K562 (cell line): Measurements from ENCODE around the gene PROP1. TPM values are rescaled to one million over a fixed set of nuclear protein-coding genes. Genes with fewer than 3 reads are reported as not detected.
"Not testable (repeated sequence)": the region's sequence is repeated elsewhere in the genome, so short reads cannot be mapped to it uniquely, and the experiment has no call there.

Experiments
- ATAC-seq: fragments of 200-7000 bp; cut with Tn5 transposase; 3 replicates; pipeline ENCODE4 v1.9.1; 2020; ENCODE audit warnings: moderate library complexity
- BruUV-seq: library from RNA; stranded (reverse); fragments of 400-500 nt; replicated peaks from 2 replicates; lab custom pipeline; 2021; lab: Mats Ljungman, UMichigan
- CTCF ChIA-PET: fragments of 300-600 bp; formaldehyde crosslinking; extraction: SDS; loops from one replicate; lab custom pipeline; 2021; ENCODE audit warnings: low intra/inter-chr PET ratio; lab: Yijun Ruan, JAX
- POLR2A ChIA-PET: fragments of 300-600, 350-650 bp; sonication (Branson Sonifier 250); formaldehyde crosslinking; extraction: SDS; loops from one replicate; lab custom pipeline; 2021; ENCODE audit warnings: antibody characterized with exemption, inconsistent platforms; lab: Yijun Ruan, JAX
- DNase-seq, 4 experiments: peaks; one replicate each; pipeline versions ENCODE4 v3.0.0 to v3.0.0-alpha.2; 2011 to 2018; ENCODE audit warnings: low spot score in 3 of 4, mixed read lengths in 3 of 4; ENCODE audit errors: extremely low read depth in 1 of 4
- FAIRE-seq: peaks from 2 replicates; lab custom pipeline; 2011; peaks lifted over from hg19 to GRCh38; lab: Jason Lieb, UNC
- H2AFZ ChIP-seq: 2 replicates; pipeline ENCODE4 v1.6.0; 2011; ENCODE audit warnings: low read depth, low read length, control low read depth, inconsistent platforms
- H3K27ac ChIP-seq: fragments of 200-600 bp; 3 replicates; pipeline ENCODE4 v1.8.0; 2011; ENCODE audit warnings: low read depth, mild to moderate bottlenecking, control low read depth, inconsistent platforms, low read length, moderate library complexity, mixed read lengths; ENCODE audit errors: extremely low read depth
- H3K27me3 ChIP-seq, 2 experiments: fragments of 300-600 bp in 1 of 2; 2 replicates in 1 of 2; 3 replicates in 1 of 2; pipeline versions ENCODE4 v1.6.0 to v1.8.0; 2011; ENCODE audit warnings: inconsistent platforms in 2 of 2, low read length in 2 of 2, mild to moderate bottlenecking in 1 of 2, mixed read lengths in 1 of 2, moderate library complexity in 1 of 2; ENCODE audit not compliant: control insufficient read depth in 2 of 2, insufficient read depth in 2 of 2
- H3K36me3 ChIP-seq: fragments of 300-600 bp; 3 replicates; pipeline ENCODE4 v1.8.0; 2011; ENCODE audit warnings: mild to moderate bottlenecking, low read length, inconsistent platforms; ENCODE audit not compliant: control insufficient read depth, insufficient read depth
- H3K4me1 ChIP-seq, 2 experiments: fragments of 200-600 bp in 1 of 2; replicated peaks in 1 of 2; 2 replicates in 1 of 2; 3 replicates in 1 of 2; pipeline versions ENCODE4 v1.5.1 to v1.8.0; 2011; ENCODE audit warnings: inconsistent platforms in 2 of 2, low read length in 2 of 2, mild to moderate bottlenecking in 1 of 2, mixed read lengths in 1 of 2, moderate library complexity in 1 of 2; ENCODE audit not compliant: control insufficient read depth in 2 of 2, insufficient read depth in 2 of 2
- H3K4me2 ChIP-seq: 2 replicates; pipeline ENCODE4 v1.6.1; 2011; ENCODE audit warnings: low read length, control low read depth, inconsistent platforms, mixed read lengths; ENCODE audit not compliant: insufficient read depth
- H3K4me3 ChIP-seq: fragments of 200-600 bp; sonication (generic), shearing (Covaris generic); 2 replicates; pipeline ENCODE4 v1.5.1; 2016; ENCODE audit warnings: control low read depth, inconsistent platforms
- H3K79me2 ChIP-seq: fragments of 200-600 bp; 3 replicates; pipeline ENCODE4 v1.8.0; 2011; ENCODE audit warnings: low read length, inconsistent platforms; ENCODE audit not compliant: control insufficient read depth, insufficient read depth
- H3K9ac ChIP-seq, 2 experiments: 2 replicates each; pipeline versions ENCODE4 v1.6.0 to v1.6.1; 2011; ENCODE audit warnings: low read depth in 2 of 2, low read length in 2 of 2, control low read depth in 1 of 2, inconsistent platforms in 1 of 2, mild to moderate bottlenecking in 1 of 2, mixed read lengths in 1 of 2; ENCODE audit not compliant: insufficient read depth in 1 of 2
- H3K9me1 ChIP-seq: one replicate; pipeline ENCODE4 v1.6.0; 2011; ENCODE audit warnings: inconsistent platforms, mild to moderate bottlenecking, low read length, moderate library complexity; ENCODE audit not compliant: control insufficient read depth, insufficient read depth
- H3K9me3 ChIP-seq: replicated peaks from 2 replicates; pipeline ENCODE4 v1.5.1; 2011; ENCODE audit warnings: low read depth, low read length, inconsistent platforms; ENCODE audit not compliant: control insufficient read depth, insufficient read depth
- H4K20me1 ChIP-seq: replicated peaks from 2 replicates; pipeline ENCODE4 v1.6.1; 2011; ENCODE audit warnings: low read length, inconsistent platforms, mixed read lengths; ENCODE audit not compliant: control insufficient read depth, insufficient read depth
- CCAR2 ChIP-seq: fragments of 200-400 bp; formaldehyde crosslinking; IDR thresholded peaks from 2 replicates; pipeline ENCODE4 v1.6.1; 2017; ENCODE audit warnings: mild to moderate bottlenecking, low read depth, low read length
- DDX20 ChIP-seq: fragments of 450-650 bp; IDR thresholded peaks from 2 replicates; pipeline ENCODE4 v1.6.1; 2016; ENCODE audit warnings: missing genetic modification characterization, low read depth, mild to moderate bottlenecking, missing compliant biosample characterization, moderate library complexity
- MCM3 ChIP-seq: fragments of 450-650 bp; IDR thresholded peaks from 2 replicates; pipeline ENCODE4 v1.6.1; 2016
- NFATC3 ChIP-seq: fragments of 450-650 bp; IDR thresholded peaks from 2 replicates; pipeline ENCODE4 v1.6.1; 2017; ENCODE audit warnings: mild to moderate bottlenecking
- NFIX ChIP-seq: fragments of 250-450 bp; sonication (Bioruptor Pico); IDR thresholded peaks from 2 replicates; pipeline ENCODE4 v1.4.0; 2020; ENCODE audit warnings: low read depth, mild to moderate bottlenecking, moderate library complexity
- PCBP1 ChIP-seq: fragments of 200-400 bp; formaldehyde crosslinking; IDR thresholded peaks from 2 replicates; pipeline ENCODE4 v1.6.1; 2018; ENCODE audit warnings: mild to moderate bottlenecking, low read depth, low read length; ENCODE audit not compliant: poor library complexity, severe bottlenecking
- SRF ChIP-seq, 2 experiments: fragments of 250-450, 450-650 bp in 1 of 2; sonication (Bioruptor Pico) in 1 of 2; sonication (generic) in 1 of 2; formaldehyde crosslinking; IDR thresholded peaks; 2 replicates each; pipeline versions ENCODE4 v1.5.0 to v1.5.1; 2020 to 2022; ENCODE audit warnings: mild to moderate bottlenecking in 1 of 2, missing genetic modification reagents in 1 of 2
- XRCC5 ChIP-seq: fragments of 200-400 bp; formaldehyde crosslinking; IDR thresholded peaks from 2 replicates; pipeline ENCODE4 v1.6.1; 2017; ENCODE audit warnings: low read depth, mild to moderate bottlenecking, low read length
- ZC3H8 ChIP-seq: fragments of 450-650 bp; IDR thresholded peaks from 2 replicates; pipeline ENCODE4 v1.6.1; 2017
- ZFPM2 ChIP-seq: fragments of 250-450 bp; sonication (Bioruptor Pico); IDR thresholded peaks from 2 replicates; pipeline ENCODE4 v1.5.1; 2022; ENCODE audit warnings: mild to moderate bottlenecking
- ZNF143 ChIP-seq: sonication (generic); formaldehyde crosslinking; IDR thresholded peaks from 2 replicates; pipeline ENCODE4 v1.9.0; 2022; ENCODE audit warnings: mild to moderate bottlenecking, missing genetic modification reagents
- WGBS: fragments of 100-300 bp; shearing (Covaris generic); methylation state at CpG from one replicate; pipeline ENCODE4 v1.1.6; 2016; ENCODE audit warnings: low coverage, mixed read lengths; ENCODE audit not compliant: insufficient coverage; ENCODE audit errors: missing lambda C conversion rate; 5-methylcytosine and 5-hydroxymethylcytosine counted together
- in situ Hi-C: fragments of 300-500 bp; cut with MboI; formaldehyde crosslinking; loops from 4 replicates; pipeline ENCODE4 v1.15.0; 2018; ENCODE audit warnings: inconsistent platforms, mixed read lengths
- intact Hi-C: fragments of 100-400 bp; cut with micrococcal nuclease; formaldehyde crosslinking; loops from 2 replicates; pipeline ENCODE4 v1.14.2; 2022
- polyA plus RNA-seq, 8 experiments: library from polyadenylated mRNA; depleted of rRNA in 4 of 8; stranded (reverse) in 5 of 8; unstranded in 3 of 8; fragments of >200 nt; fragmentation: Nextera tagmentation in 2 of 8; fragmentation: Illumina TruSeq in 1 of 8; extraction: Ambion mirVana in 2 of 8; extraction: Trizol in 1 of 8; gene quantifications; 2 replicates each; pipeline versions ENCODE4 v1.2.1 to v1.2.3, GENCODE V29; 2011 to 2014; ENCODE audit warnings: inconsistent platforms in 1 of 8, missing spikeins in 1 of 8
- total RNA-seq, 7 experiments: library from RNA; depleted of rRNA in 6 of 7; stranded (reverse); fragments of >200 nt in 6 of 7; fragmentation: Illumina TruSeq in 2 of 7; extraction: Trizol in 2 of 7; gene quantifications; 2 replicates each; pipeline versions ENCODE4 v1.2.1 to v1.2.3, GENCODE V29; 2011 to 2021; ENCODE audit warnings: low replicate concordance in 1 of 7
- TF ChIP-seq, protein P1 (sequence below): sonication (generic); formaldehyde crosslinking; IDR thresholded peaks from 2 replicates; pipeline ENCODE4 v1.8.0; 2023; ENCODE audit warnings: mild to moderate bottlenecking, missing genetic modification reagents

PROP1 gene
- total and polyA plus RNA-seq, 9 of the 15 experiments (the other 6 are each of a cell fraction or from before 2014, with no cell fraction given), result not detected

DNA sequence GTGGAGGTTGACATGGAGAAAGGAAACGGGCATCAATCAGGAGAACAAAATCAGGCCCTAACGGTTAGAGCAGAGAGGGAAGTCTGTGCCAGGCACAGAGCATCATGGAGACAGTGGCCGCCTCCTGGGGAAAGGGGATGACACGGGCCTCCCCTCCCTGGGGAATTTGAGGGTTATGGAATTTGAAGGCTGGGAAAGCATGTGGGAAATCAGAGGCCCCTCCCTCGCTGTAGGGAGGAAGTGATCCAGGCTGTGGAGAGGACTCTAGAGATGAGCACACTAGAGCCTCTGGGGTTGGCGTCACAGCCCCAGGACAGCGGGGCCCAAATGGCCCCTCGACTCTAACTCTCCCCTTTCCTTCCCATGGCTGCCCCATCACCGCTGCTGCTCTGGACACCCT, 36.7 kb downstream of the PROP1 start (continued):
- TF ChIP-seq, protein P1, sequence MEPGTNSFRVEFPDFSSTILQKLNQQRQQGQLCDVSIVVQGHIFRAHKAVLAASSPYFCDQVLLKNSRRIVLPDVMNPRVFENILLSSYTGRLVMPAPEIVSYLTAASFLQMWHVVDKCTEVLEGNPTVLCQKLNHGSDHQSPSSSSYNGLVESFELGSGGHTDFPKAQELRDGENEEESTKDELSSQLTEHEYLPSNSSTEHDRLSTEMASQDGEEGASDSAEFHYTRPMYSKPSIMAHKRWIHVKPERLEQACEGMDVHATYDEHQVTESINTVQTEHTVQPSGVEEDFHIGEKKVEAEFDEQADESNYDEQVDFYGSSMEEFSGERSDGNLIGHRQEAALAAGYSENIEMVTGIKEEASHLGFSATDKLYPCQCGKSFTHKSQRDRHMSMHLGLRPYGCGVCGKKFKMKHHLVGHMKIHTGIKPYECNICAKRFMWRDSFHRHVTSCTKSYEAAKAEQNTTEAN (CRISPR knock-in tag), result no peak

DNA sequence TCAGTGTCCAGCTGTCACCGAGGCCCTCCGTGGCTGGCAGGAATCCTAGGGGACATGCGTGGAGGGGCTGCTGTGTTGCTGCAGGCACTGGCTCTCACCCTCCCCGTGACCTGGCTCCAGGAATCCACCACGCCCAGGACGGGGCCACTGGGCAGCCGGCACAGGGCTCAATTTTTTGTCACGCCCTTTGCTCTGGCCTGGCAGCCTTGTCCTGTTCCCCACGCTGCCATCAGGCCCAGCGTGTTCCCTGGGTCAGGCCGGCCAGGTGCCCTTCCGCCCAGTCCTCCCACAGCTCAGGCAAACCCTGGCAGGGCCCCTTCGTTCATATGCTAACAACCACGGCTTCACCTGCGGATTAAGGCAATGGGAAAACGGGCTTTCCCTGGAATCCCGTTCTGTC, 37.3 kb downstream of the PROP1 start:
- Histone ChIP-seq H3K4me3 (no peak overlapping the region), H3K27me3 (peaks cover 16 to 33% of the 10 kb centered on the region in 2 experiments), H3K9ac (no peak overlapping the region), H3K27ac (no peak overlapping the region), H3K79me2 (no peaks in the 10 kb centered on the region), H4K20me1 (no peaks in the 10 kb centered on the region), H2AFZ (no peak overlapping the region), H3K36me3 (no peaks in the 10 kb centered on the region), H3K9me1 (no peaks in the 10 kb centered on the region), H3K9me3 (no peaks in the 10 kb centered on the region), H3K4me2 (no peak overlapping the region), H3K4me1 (no peaks in the 10 kb centered on the region)
- intact Hi-C loops (no loop called here), in situ Hi-C loops (no loop called here)
- TF ChIP-seq PCBP1, result no peak
- BruUV-seq, result no TSS peak
- POLR2A ChIA-PET, result no interaction called here
- ATAC-seq (no peak), FAIRE-seq (no peak), DNase-seq (no peak)
- CTCF ChIA-PET, result no interaction called here
- WGBS, result 3% methylated on average over 16 of the region's 17 CpGs

DNA sequence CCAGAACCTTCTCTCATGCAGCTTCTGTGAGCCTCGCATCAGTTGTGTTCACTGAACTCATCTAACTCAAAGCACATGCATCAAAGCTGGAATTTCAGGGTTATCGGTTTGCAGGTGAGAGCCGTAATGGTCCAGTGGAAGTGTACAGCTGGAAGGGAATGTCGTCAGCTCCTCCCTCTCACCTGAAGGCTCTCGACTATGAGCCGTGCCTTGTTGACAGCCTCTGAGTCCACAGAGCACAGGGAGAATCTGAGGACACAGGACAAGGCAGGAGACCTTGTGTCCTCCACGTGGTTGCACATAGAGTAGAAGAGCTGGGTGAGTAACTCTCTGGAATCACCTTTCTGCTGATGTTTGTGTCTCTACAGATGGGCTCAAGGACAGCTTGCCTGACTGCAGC, 38.8 kb downstream of the PROP1 start:
- no peak for FAIRE-seq

DNA sequence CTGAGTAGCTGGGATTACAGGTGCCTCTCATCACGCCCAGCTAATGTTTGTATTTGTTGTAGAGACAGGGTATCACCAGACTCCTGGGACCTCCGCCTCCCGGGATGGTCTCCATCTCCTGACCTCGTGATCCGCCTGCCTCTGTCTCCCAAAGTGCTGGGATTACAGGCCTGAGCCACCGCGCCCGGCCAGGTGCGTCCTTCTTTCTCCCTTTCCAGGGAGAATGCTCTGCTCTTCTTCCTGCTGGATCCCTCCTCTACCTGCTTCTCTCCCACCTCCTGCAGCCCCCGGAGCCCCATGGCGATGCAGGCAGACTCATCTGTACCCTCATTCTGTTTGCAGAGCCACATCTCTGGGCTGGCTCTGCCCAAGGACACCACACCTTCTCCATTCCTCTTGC, 42.9 kb downstream of the PROP1 start:
- intact Hi-C loops, result not testable (repeated sequence)
- 38% methylated on average over 4 of the region's 11 CpGs for WGBS

More for the DNA sequence above, 38.8 kb downstream of the PROP1 start:
- DNase-seq (no peak), ATAC-seq (no peak)
- Histone ChIP-seq H3K36me3 (no peaks in the 10 kb centered on the region), H3K79me2 (no peaks in the 10 kb centered on the region), H3K4me3 (no peak overlapping the region), H3K27ac (no peak overlapping the region), H3K4me1 (no peaks in the 10 kb centered on the region), H2AFZ (no peak overlapping the region), H3K4me2 (no peak overlapping the region), H3K9ac (no peak overlapping the region), H3K9me3 (no peaks in the 10 kb centered on the region), H3K27me3 (peaks cover 15 to 32% of the 10 kb centered on the region in 2 experiments), H3K9me1 (no peaks in the 10 kb centered on the region), H4K20me1 (no peaks in the 10 kb centered on the region)
- in situ Hi-C loops, result no loop called here
- ChIA-PET CTCF (no interaction called here), POLR2A (no interaction called here)
- intact Hi-C loops, result no loop called here
- BruUV-seq, result no TSS peak
- WGBS, result 7% methylated on average over 6 of the region's 7 CpGs
- no peak for TF ChIP-seq XRCC5
- no peak for TF ChIP-seq ZFPM2
- no peak for TF ChIP-seq SRF (CRISPR knock-in tag; IDR thresholded peaks at IDR 0.05)
- TF ChIP-seq CCAR2, result no peak
- no peak for TF ChIP-seq NFATC3
- TF ChIP-seq MCM3, result no peak
- TF ChIP-seq NFIX (CRISPR knock-in tag), result no peak
- TF ChIP-seq DDX20 (tag), result no peak
- no peak for TF ChIP-seq ZNF143 (CRISPR knock-in tag)
- TF ChIP-seq ZC3H8, result no peak

More for the DNA sequence above, 42.9 kb downstream of the PROP1 start:
- ATAC-seq, BruUV-seq, H3K4me1 ChIP-seq, DNase-seq, H3K27ac ChIP-seq, H3K4me3 ChIP-seq, in situ Hi-C loops, H2AFZ ChIP-seq, CTCF ChIA-PET, H3K36me3 ChIP-seq, H3K4me2 ChIP-seq, H3K9me3 ChIP-seq, H3K9ac ChIP-seq, H3K79me2 ChIP-seq, FAIRE-seq, H4K20me1 ChIP-seq, H3K9me1 ChIP-seq: not testable (repeated sequence)
- POLR2A ChIA-PET, result interaction anchor here (0.6 kb wide), 1 partner anchor 38 kb away, joined by 3 read pairs; no protein-coding TSS in a partner anchor
- peaks cover 7 to 15% of the 10 kb centered on the region in 2 experiments for H3K27me3 ChIP-seq
